KMS-11 (cell line): ENCODE results near the gene ZNF827.

Experiments used
- H2AFZ ChIP-seq: fragments of 200-600 bp; sonication (generic); 2 replicates; pipeline ENCODE4 v1.6.1; 2016; ENCODE audit warnings: antibody characterized with exemption, mixed run types, low read depth
- H3K27ac ChIP-seq: fragments of 200-600 bp; sonication (generic); 2 replicates; pipeline ENCODE4 v1.6.1; 2016; ENCODE audit warnings: mild to moderate bottlenecking, mixed run types
- H3K27me3 ChIP-seq: fragments of 200-600 bp; sonication (generic); 2 replicates; pipeline ENCODE4 v1.6.1; 2017; ENCODE audit warnings: mild to moderate bottlenecking, low read depth, mixed run types, moderate library complexity; ENCODE audit not compliant: insufficient read depth
- H3K36me3 ChIP-seq: fragments of 200-600 bp; sonication (generic); 2 replicates; pipeline ENCODE4 v1.6.1; 2017; ENCODE audit warnings: mild to moderate bottlenecking, mixed run types; ENCODE audit not compliant: insufficient read depth
- H3K4me1 ChIP-seq: fragments of 200-600 bp; sonication (generic); 2 replicates; pipeline ENCODE4 v1.6.1; 2016; ENCODE audit warnings: mild to moderate bottlenecking, low read depth, mixed run types; ENCODE audit not compliant: poor library complexity, severe bottlenecking
- H3K4me2 ChIP-seq: fragments of 200-600 bp; sonication (generic); 2 replicates; pipeline ENCODE4 v1.7.0; 2016; ENCODE audit warnings: mild to moderate bottlenecking, mixed run types
- H3K4me3 ChIP-seq: fragments of 200-600 bp; sonication (generic); IDR thresholded peaks from 2 replicates; pipeline ENCODE4 v1.6.1; 2017; ENCODE audit warnings: low read depth, low read length, mixed read lengths; ENCODE audit not compliant: insufficient read depth
- H3K79me2 ChIP-seq: fragments of 200-600 bp; sonication (generic); 2 replicates; pipeline ENCODE4 v1.6.1; 2016; ENCODE audit warnings: low read depth, mixed run types; ENCODE audit not compliant: insufficient read depth
- H3K9ac ChIP-seq: fragments of 200-600 bp; sonication (generic); 2 replicates; pipeline ENCODE4 v1.6.1; 2016; ENCODE audit warnings: mild to moderate bottlenecking, mixed run types
- H4K20me1 ChIP-seq: fragments of 200-600 bp; sonication (generic); 2 replicates; pipeline ENCODE4 v1.6.1; 2016; ENCODE audit warnings: mild to moderate bottlenecking, mixed run types; ENCODE audit not compliant: insufficient read depth
- CTCF ChIP-seq: fragments of 200-600 bp; sonication (generic); conservative IDR thresholded peaks from 2 replicates; pipeline ENCODE4 v1.6.1; 2017; ENCODE audit warnings: low read depth, mild to moderate bottlenecking, antibody characterized with exemption, low read length, moderate library complexity, mixed read lengths

Gene ZNF827

GRCh38 chr4:145863191-145863590 is 75.4 kb downstream of the ZNF827 start:
- H3K36me3 ChIP-seq: no peaks in the 10 kb centered on the region
- H3K4me2 ChIP-seq: no peak overlapping the region
- TF ChIP-seq CTCF: no peak

GRCh38 chr4:145861336-145862318 is 77.0 kb downstream of the ZNF827 start:
- Histone ChIP-seq H3K4me2 (no peak overlapping the region), H3K9ac (no peak overlapping the region)

More at GRCh38 chr4:145863191-145863590, 75.4 kb downstream of the ZNF827 start:
- Histone ChIP-seq H3K4me3 (no peak overlapping the region), H3K27ac (no peak overlapping the region), H3K27me3 (no peaks in the 10 kb centered on the region), H3K4me1 (no peaks in the 10 kb centered on the region), H4K20me1 (no peaks in the 10 kb centered on the region), H3K9ac (no peak overlapping the region), H3K79me2 (no peaks in the 10 kb centered on the region), H2AFZ (no peak overlapping the region)

GRCh38 chr4:145860897-145861296 is 77.7 kb downstream of the ZNF827 start:
- H3K27ac ChIP-seq: no peak overlapping the region
- H3K4me1 ChIP-seq: no peaks in the 10 kb centered on the region
- H3K36me3 ChIP-seq: no peaks in the 10 kb centered on the region
- H2AFZ ChIP-seq: no peak overlapping the region
- no peak overlapping the region for H3K4me3 ChIP-seq
- H4K20me1 ChIP-seq: no peaks in the 10 kb centered on the region
- H3K79me2 ChIP-seq: no peaks in the 10 kb centered on the region
- no peak overlapping the region for H3K4me2 ChIP-seq
- no peak for TF ChIP-seq CTCF
- H3K9ac ChIP-seq: no peak overlapping the region
- H3K27me3 ChIP-seq: no peaks in the 10 kb centered on the region

More at GRCh38 chr4:145861336-145862318, 77.0 kb downstream of the ZNF827 start:
- Histone ChIP-seq H3K27me3 (no peaks in the 10 kb centered on the region), H3K4me3 (no peak overlapping the region), H3K27ac (no peak overlapping the region), H4K20me1 (no peaks in the 10 kb centered on the region), H3K79me2 (no peaks in the 10 kb centered on the region), H3K36me3 (no peaks in the 10 kb centered on the region), H3K4me1 (no peaks in the 10 kb centered on the region), H2AFZ (no peak overlapping the region)
- TF ChIP-seq CTCF: no peak

GRCh38 chr4:145860446-145860845 is 78.2 kb downstream of the ZNF827 start:
- no peak overlapping the region for H3K27ac ChIP-seq
- H3K9ac ChIP-seq: no peak overlapping the region
- H3K36me3 ChIP-seq: no peaks in the 10 kb centered on the region
- no peak overlapping the region for H3K4me2 ChIP-seq
- no peak for TF ChIP-seq CTCF
- no peaks in the 10 kb centered on the region for H3K4me1 ChIP-seq
- no peaks in the 10 kb centered on the region for H4K20me1 ChIP-seq
- no peaks in the 10 kb centered on the region for H3K79me2 ChIP-seq
- H3K4me3 ChIP-seq: no peak overlapping the region
- no peak overlapping the region for H2AFZ ChIP-seq
- no peaks in the 10 kb centered on the region for H3K27me3 ChIP-seq
